ENCODE data around the gene SPR. TPM values are rescaled to one million over a fixed set of nuclear protein-coding genes. Genes with fewer than 3 reads are reported as not detected.

Gene SPR
- 77.8 and 86.8 TPM in 2 replicates for total RNA-seq (2014; rRNA removed; shearing (Covaris generic))

DNA sequence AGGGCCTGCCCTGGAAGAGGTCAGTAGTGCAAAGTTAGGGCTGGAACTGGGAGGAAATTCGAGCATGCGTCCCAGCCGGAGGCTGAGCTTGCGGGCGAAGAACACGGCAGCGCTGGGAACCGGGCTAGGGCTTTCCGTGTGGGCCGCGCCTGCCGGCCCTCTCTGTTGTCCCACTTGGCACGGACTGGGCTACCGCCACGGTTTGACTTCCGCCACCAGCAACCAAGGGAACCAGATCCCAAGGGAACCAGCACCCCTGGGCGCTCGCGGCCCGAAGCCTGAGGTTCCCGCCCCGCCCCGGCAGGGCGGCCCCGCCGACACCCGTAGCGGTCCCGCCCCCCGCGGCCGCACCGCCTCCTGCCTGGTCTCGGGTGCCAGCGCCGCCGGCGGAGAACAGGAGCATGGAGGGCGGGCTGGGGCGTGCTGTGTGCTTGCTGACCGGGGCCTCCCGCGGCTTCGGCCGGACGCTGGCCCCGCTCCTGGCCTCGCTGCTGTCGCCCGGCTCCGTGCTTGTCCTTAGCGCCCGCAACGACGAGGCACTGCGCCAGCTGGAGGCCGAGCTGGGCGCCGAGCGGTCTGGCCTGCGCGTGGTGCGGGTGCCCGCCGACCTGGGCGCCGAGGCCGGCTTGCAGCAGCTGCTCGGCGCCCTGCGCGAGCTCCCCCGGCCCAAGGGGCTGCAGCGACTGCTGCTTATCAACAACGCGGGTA, at the start of gene SPR:
Gene SPR, plus strand, starts transcription at position 377 of the 708 bp plus-strand sequence. Its CDS starts 25 bp downstream, at position 402.
- DNase-seq (ENCODE audit: low spot score): peak; percentile 72

DNA sequence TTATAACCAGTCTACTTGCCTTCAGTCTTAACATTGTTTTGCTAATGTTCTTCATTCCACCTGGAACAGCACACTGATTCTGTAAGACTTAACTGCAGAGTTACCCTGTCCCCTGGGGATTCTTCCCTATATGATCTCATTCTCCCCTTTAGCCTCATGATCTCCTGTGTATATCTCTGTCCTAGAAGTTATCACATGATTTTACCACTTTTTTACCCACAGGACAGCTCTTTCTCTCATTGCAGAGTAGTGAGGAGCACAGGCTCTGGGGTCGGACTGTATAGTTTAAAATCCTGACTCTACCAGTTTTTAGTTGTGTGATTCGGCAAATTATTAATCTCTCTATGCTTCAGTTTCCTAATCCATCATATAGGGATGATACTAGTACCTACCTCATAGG, 47.1 kb upstream of the SPR start:
- DNase-seq (ENCODE audit: low spot score): no peak

DNA sequence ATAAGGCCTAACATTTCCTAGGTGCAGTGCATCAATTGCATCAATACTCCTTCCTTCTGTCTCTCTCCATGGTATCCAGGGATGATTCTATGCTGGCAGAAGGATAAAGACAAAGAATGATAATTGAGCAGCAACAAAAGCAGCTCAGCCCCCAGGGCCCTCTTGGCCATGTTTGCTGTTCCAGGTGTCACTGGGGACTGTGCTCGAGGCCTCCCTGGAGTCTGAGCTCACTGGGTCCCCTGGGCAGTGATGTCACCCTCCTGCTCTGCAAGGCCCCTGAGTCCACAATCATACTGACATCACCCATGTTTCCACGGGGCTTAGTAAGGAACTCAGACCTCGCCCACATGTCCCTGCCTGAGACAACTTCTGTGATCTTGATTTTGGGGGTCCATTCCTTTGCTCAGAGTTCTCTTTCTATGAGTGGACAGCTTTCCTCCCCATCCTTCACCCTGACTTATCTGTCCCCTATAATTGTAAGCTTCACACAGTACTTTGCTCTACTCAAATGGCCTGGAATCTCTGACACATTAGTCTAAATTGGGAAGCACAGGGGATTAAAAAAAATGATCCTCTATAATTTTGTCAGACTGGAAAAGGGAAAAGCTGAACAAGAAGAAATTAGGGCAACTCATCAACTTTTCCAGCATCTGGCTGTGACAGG, 45.6 kb upstream of the SPR start:
- DNase-seq (ENCODE audit: low spot score): no peak

DNA sequence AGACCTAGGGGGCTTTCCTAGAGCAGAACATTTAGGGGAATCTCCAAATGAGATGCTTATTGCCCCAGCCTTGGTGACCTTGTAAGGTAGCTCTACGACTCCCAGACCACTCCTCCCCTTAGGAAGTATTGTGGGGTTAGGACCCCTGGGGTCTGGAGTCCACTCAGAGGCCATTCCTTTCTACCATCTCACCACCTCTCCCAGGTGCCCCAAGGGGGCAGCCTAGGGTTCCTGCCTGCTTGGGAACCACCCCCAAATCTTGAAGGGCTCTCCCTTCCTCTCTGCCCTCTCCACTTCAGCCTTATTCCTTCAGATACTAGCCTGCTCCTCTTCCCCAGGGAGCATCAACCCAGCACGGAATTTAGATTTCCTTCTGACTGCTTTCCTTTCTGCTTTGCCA, 43.9 kb upstream of the SPR start:
- no peak for DNase-seq (ENCODE audit: low spot score)

DNA sequence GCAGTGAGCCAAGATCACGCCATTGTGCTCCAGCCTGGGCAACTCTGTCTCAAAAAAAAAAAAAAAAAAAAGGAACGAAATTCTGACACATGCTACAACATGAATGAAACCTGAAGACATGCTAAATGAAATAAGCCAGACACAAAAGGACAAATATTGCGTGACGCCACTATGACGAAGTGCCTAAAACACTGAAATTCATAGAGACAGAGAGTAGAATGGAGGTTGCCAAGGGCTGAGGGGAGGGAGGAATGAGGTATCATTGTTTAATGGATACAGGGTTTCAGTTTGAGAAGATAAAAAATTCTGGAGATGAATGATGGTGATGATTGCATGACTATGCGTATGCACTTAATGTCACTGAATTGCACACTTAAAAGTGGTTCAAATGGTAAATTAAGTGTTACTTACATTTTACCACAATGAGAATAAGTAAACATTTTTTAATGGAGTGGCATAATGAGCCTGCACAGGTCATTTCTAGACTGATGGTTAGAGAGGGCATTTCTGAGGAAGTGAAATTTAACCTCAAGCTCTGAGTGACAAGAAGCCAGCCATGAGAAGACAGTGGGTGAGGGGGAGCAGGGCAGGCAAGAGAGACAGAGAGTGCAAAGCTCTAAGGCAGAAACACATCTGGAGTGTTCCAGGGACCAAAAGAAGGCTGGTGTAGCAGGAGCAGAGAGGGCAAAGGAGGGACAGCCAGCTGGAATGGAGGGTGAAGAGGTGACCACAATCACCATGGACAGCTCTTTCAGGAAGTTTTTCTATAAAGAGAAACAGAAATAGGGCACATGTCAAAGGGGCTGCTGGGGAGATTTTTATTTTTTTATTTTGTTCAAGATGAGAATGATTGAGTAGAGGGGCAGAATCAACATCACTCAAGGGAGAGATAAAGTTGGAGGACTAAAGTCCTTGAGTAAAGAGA, 40.8 kb upstream of the SPR start:
- no peak for DNase-seq (ENCODE audit: low spot score)

DNA sequence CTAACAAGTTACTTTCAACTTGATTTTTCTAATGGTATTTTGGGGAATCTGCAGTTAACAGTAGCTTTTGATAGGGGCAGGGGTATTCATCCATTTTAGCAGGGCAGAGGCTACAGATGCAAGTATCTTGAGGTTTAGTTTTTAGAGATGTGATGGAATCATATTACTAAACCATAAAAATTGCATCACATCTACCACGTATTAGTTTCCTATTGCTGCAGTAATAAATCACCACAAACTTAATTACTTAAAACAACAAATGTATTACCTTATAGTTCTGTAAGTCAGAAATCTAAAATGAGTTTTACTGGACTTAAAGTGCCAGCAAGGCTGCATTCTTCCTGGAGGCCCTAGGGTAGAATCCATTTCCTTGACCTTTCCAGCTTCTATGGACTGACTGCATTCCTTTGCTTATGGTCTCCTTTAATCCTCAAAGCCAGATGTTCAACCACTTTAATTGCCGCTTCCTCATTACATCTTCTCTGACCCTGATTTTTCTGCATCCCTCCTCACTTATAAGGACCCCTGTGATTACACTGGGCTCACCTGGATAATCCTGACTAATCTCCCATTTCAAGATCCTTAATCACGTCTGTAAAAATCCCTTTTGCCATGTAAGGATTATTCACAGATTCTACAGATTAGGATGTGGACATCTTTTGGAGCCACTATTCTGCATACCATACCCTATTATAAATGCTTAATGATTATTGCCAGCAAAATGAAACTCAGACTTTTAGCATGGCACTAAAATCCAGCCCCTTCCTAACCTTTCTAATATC, 39.5 kb upstream of the SPR start:
- DNase-seq (ENCODE audit: low spot score): no peak

DNA sequence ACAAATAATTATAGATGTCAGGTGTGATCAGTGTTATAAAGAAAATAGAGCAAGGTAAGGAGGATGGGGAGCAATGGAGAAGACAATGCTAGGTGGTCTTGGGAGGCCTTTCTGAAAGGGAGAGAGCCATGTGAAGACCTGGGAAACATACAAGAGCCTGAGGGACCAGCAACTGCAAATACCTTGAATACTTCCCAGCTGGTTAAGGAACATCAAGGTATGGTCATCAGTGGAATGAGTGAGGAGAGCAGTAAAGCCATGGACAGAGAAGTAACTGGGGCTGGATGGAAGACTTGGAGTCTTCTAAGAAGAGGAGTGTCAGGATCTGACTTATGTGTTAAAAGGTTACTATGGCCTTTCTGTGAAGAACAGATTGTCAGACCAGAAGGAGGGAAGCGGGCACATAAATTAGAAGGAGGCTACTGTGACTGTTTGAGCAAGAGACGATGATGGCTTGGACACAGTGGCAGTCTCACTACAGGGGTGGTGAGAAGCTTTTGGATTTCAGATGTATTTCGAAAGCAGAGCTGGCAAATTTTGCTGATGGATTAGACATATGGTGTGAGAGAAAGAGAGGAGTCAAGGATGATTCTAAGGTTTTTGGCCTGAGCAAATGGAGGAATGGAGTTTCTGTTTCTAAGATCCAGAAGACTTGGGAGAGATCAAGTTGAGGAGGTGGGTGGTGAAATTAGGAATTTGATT, 38.6 kb upstream of the SPR start:
- DNase-seq (ENCODE audit: low spot score): no peak

DNA sequence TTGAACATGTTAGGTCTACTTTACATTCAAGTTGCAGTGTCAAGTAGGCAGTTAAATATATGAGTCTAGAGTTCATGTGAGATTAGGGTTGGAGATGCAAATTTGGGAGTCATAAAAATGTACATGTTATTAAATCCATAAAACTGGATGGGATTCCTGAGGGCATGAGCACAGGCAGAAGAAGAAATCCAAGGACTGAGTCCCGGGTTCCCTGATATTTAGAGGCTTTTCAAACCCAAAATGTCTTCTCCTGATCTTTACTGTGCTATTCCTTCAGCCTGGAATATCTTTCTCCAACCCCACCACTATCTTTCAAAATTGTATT, 38.1 kb upstream of the SPR start:
- DNase-seq (ENCODE audit: low spot score): no peak

DNA sequence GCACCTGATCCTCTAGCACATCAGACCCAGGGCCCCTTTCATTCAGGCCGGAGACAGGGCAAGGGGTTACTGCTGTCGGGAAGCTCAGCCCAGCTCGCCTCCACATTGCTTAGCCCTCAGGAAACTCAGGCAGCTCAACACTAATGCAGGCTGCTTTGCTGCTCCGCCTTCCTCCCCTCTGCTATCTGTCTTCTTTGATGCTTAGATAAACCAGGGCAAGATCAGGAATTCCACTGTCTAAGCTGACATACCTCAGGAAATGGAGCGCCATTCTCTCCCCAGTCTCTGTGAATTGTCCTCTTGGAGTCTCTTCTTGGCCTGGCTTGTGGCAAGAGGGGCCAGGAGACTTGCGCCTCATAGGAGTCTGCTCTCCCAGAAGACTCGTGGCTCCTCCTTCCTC, 35.9 kb upstream of the SPR start:
- DNase-seq (ENCODE audit: low spot score): no peak

DNA sequence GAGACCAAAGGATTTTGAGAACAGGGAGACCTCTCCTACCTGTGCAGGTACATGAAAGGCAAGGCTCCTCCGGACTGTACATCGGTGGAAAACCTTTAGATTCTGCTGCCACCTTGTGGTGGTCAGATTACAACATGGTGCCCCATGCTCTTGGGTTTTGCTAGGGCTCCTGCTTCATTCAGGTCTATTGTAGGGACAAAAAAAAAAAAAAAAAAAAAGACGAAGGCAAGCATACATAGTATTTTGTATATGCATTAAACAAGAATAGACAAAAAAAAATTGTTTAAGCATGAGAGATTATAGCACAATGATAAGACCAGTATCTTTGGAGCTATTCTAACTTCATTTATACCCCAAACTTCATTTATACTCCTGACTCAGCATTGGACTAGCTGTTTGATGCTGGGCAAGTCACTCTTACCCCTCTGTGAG, 27.4 kb upstream of the SPR start:
- DNase-seq (ENCODE audit: low spot score): peak; percentile 91

DNA sequence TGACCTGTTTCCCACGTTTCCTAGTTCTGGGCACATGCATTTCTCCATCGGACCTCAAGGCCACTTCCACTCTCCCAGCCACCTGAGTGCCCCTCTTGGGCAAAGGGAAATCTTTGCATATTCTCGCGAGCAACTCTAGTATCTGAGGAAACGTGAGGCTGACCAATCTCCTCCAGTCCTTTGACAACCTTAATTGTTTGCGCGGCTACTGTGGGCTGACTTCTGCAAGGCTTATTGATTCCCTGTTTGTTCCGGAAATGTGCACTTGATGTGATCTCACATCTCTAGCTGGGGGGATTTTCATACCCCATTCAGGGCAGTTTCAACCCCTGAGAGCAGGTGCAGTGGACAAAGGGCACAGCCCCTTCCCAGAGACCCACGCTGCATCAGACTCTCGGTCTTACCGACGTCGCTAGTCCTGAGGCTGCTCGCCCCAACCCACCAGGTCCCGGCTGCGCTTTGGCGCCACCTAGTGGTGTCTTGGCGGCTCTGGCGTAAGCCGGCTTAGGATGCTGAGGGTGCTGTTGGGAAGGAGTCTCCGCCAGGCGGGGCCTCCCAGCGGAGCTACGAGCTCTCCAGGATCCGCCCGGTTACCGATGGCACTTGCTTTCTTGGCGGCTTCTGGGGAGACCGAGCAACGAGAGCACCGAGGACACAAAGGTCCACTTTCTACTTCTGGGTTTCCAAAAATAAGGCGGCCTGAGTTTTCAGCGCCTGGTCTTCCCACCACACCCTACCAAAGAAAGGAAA, 24.8 kb upstream of the SPR start:
- DNase-seq (ENCODE audit: low spot score): peak; percentile 95

DNA sequence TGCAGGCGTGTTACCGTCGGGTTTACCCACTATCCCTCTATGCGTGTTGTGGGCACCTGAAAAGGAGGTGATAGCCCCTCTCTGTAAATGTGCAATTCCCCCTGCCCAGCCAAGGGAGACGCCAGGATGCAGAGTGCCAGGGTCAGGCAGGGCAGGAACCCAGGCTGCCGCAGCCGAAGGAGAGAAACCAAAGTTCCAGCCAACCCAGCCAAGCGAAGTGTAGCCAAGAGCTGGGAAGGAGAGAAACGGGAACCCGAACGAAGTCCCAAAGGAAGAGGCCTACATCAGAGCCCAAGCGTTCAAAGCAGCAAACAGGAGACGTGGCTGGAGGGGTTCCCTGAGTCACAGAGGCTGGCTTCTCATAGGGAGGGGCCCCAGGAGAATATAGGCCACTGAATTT, 24.2 kb upstream of the SPR start:
- no peak for DNase-seq (ENCODE audit: low spot score)

DNA sequence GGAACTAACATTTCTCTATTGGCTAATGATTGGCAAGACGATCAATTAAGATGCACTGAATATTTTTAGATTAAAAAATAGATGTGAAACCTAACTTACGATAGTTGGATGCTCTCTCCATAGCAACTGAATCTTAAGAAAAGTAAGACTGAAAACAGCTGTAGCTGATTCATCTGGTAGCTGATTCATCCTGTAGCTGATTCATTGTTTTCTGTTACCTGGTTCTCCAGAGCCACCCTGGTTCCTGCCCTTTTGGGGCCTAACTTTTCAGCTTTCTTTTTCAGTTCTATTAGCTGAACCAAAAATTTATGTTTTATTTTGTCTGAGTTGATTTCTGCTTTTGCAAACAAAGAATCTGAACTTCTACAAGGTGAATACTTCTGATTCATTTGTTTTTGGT, 22.7 kb upstream of the SPR start:
- DNase-seq (ENCODE audit: low spot score): no peak

DNA sequence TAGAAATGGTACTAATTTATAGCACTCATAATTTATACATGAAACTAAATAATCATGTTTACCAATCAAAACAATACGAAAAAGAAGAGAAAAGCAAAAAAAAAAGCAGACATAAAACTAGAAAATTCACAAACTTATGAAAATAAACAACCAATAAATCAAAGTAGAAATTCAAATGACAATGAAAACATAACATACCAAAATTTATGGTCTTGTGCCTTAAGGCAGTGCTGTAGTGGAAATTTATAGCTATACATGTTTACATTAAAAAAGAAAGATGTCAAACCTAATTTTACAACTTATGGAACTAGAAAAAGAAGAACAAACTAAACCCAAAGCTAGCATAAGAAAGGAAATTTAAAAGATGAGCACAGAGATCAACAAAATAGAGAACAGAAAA, 16.1 kb upstream of the SPR start:
- DNase-seq (ENCODE audit: low spot score): no peak

DNA sequence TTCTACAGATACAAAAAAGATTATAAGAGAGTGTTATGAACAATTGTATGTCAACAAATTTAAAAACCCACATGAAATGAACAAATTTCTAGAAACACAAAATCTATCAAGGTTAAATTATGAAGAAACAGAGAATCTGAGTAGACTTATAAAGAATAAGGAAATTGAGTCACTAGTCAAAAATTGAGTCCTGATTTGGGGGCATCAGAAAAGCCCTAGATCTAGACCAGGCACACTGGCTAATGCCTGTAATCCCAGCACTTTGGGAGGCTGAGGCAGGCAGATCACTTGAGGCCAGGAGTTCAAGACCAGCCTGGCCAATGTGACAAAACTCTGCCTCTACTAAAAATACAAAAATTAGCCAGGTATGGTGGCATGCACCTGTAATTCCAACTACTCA, 15.3 kb upstream of the SPR start:
- no peak for DNase-seq (ENCODE audit: low spot score)

DNA sequence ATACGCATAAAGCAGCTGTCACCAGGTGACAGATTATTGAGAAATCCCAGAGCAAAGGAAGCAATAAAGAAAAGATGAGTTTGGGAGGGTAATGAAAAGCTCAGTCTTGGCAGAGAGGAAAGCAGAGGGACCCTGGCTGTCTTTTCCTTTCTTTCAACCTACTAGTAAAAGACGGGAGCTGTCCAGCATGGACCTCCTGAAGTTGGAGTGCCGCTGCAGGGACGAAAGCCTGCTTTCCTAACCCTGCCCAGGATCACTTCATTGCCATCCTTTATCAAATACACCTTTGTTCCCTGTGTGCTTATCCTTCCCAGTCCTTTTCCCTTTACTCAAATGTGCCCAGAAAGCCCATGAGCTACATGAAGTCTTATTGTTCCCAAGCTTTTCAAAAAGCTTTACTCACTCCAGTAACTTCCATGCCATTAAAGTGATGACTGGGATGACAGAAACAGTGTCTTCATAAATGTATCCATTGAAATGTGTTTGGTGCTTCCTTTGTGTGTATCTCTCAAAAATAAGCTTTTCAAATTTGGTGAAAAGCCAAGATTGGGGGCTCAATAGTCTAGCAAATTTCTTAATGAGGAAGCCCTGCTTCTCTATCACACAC, 3.7 kb upstream of the SPR start:
- DNase-seq (ENCODE audit: low spot score): peak; percentile 61

DNA sequence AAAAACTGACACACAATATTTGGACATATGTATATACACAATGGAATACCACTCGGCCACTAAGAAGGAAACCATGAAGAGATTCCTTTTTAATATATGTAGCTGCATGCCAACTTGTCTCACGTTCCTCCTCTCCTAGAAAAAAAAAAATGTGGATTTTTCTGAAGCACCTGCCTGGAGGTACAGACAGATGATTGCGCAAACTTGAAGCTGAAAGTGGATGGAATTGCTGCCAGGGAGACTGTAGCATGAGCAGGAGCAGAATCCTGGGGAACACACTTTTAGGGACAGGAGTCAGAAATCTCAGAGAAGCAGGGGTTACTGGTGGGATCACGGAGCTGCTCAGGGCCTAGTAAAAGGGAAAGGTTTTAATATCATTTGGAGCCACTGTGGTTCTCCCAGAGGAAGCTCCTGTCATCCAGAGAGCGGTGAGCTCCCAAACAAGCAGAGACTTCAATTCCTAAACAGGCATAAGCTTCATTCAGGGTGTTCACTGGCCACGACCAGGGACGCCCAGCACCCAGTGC, 640 bp upstream of the SPR start:
- DNase-seq (ENCODE audit: low spot score): no peak

DNA sequence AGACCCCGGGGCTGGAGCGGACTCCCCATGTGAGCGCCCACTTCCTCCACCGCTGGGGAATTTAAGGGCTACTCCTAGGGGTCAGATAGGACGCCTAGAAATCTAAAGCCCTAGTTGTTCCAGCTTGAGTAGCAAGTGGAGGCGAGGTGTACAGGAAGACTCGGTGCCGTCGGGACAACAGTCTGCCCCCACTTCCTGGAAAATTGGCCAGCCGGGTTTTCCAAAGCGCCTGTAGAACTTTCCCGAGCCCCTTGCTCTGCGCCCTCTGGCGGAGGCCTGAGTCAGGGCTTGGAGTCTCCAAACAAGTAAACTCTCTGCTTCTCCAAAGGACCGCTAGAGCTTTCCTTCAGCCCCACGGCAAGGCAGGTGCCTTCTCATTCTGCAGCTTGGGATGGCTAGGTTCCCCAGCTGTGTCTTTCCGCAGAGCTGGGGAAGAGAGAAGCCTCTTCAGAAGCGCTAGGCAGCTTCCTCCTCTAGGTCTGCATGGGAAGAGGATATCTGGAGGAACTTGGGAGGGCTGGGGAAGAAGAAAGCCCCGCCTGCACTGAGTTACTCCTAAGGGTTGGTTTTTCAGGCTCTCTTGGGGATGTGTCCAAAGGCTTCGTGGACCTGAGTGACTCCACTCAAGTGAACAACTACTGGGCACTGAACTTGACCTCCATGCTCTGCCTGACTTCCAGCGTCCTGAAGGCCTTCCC, 681 bp downstream of the SPR start:
- DNase-seq (ENCODE audit: low spot score): peak; percentile 94
